Epithelial cell of proximal tubule (primary cell): ENCODE measurements around the gene PRDM16. TPM values are rescaled to one million over a fixed set of nuclear protein-coding genes. Genes with fewer than 3 reads are reported as not detected.

Source experiments
- DNase-seq: peaks from one replicate; pipeline ENCODE4 v3.0.0-alpha.2; 2011; ENCODE audit warnings: low read depth
- H3K4me3 ChIP-seq: 2 replicates; pipeline ENCODE4 v1.5.1; 2011; ENCODE audit warnings: low read depth, mild to moderate bottlenecking, low read length
- total RNA-seq: library from RNA; depleted of rRNA; stranded (reverse); fragments of >200 nt; gene quantifications from 2 replicates; pipeline ENCODE4 v1.2.3, GENCODE V29; 2015
- TF ChIP-seq, protein P1 (sequence below): conservative IDR thresholded peaks from 2 replicates; pipeline ENCODE4 v1.5.1; 2012; ENCODE audit warnings: low read depth, mild to moderate bottlenecking, low read length

Gene PRDM16
- total RNA-seq, 1 donor from 2014 or later = 0.06 TPM

DNA sequence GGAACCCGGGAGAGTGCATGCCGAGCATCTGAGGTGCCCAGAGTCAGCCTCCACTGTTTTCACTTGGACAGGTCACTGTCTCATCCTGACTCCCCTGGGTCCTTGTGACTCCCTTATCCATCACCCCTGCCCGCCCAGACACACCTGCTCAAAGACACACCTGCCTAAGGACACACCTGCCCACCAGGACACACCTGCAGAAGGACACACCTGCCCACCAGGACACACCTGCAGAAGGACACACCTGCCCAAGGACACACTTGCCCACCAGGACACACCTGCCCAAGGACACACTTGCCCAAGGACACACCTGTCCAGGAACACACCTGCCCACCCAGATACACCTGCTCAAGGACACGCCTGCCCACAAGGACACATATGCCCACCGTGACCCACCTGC lies 314.7 kb downstream of the PRDM16 start:
- TF ChIP-seq, protein P1, sequence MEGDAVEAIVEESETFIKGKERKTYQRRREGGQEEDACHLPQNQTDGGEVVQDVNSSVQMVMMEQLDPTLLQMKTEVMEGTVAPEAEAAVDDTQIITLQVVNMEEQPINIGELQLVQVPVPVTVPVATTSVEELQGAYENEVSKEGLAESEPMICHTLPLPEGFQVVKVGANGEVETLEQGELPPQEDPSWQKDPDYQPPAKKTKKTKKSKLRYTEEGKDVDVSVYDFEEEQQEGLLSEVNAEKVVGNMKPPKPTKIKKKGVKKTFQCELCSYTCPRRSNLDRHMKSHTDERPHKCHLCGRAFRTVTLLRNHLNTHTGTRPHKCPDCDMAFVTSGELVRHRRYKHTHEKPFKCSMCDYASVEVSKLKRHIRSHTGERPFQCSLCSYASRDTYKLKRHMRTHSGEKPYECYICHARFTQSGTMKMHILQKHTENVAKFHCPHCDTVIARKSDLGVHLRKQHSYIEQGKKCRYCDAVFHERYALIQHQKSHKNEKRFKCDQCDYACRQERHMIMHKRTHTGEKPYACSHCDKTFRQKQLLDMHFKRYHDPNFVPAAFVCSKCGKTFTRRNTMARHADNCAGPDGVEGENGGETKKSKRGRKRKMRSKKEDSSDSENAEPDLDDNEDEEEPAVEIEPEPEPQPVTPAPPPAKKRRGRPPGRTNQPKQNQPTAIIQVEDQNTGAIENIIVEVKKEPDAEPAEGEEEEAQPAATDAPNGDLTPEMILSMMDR = no peak
- H3K4me3 ChIP-seq = no peak overlapping the region
- DNase-seq = no peak

DNA sequence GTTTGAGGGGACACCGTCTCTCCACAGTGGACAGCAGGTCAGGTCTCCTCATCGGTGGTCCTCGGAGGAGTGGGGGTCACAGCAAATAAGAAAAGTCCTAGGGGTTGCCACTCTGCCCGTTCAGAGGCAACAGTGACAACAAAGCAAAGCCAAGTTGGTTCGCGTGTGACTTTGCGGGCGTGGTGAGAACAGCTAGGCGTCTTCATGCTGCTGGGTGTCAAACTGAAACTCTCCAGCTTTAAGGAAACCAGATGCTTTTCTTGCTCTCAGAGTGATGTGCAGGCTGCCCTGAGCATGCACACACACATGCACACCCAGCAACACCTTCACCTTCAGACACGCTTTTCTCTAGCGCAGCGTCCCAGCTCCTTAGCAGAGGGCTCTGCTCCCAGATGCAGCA lies 315.4 kb downstream of the PRDM16 start:
- TF ChIP-seq, protein P1 = no peak
- DNase-seq = no peak

DNA sequence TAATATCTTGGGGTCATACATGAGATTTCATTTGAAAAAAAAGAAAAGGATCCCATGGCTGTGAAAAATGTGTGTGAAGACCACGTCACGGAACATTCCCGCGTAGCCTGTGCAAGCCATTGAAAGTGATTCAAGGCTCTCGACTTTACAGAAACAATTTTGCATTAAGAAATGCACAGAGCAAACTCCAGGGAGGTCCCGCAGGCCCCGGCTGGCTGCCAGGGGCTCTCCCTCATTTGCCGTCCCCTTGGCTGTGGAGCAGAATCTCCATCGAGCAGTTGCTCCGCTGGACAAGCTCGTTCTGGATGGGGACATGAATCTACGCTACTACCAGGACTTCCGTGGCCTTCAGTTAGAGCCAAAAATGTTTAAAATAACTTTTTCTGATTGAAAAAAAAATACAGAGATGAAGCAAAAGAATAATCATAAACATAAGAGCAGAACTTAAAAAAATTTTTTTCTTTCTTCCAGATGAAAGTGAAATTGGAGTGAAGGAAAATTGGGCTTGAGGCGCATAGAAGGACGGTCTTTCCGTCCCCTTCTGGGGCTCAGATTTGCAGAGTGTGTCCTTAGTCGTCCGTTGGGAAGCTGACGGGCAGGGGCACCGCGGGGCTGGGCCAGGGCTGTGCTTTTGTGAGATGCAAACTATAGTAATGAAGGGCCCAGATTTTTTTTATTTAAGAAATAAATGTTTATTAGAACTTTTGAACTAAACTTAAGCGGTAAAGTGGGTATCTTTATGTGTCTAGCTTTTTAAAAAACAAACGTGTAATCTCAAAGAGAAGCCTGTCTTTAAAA lies 317.4 kb downstream of the PRDM16 start:
- no peak overlapping the region for H3K4me3 ChIP-seq
- no peak for DNase-seq
- TF ChIP-seq, protein P1 = no peak

More for the DNA sequence above, 315.4 kb downstream of the PRDM16 start:
- no peak overlapping the region for H3K4me3 ChIP-seq

DNA sequence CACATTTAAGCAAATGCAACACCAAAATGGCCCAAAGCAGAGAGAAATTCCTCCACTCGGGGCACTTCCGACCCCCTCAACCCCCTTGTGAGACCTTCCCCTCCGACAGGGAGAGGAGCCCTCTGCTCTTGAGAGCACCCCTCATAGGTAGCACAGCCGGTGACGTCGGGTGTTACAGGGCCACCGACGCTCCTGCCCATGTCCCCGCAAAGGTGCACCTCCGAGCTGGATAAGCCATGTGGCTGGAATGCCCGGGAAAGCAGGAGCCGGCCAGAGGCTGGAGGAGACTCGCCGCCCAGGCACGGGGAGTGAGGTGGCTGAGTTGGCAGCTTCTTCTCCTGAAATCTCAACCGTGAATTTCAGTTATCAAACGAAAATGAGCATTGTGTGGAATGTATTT lies 318.4 kb downstream of the PRDM16 start:
- H3K4me3 ChIP-seq = no peak overlapping the region
- no peak for DNase-seq
- TF ChIP-seq, protein P1 = no peak

DNA sequence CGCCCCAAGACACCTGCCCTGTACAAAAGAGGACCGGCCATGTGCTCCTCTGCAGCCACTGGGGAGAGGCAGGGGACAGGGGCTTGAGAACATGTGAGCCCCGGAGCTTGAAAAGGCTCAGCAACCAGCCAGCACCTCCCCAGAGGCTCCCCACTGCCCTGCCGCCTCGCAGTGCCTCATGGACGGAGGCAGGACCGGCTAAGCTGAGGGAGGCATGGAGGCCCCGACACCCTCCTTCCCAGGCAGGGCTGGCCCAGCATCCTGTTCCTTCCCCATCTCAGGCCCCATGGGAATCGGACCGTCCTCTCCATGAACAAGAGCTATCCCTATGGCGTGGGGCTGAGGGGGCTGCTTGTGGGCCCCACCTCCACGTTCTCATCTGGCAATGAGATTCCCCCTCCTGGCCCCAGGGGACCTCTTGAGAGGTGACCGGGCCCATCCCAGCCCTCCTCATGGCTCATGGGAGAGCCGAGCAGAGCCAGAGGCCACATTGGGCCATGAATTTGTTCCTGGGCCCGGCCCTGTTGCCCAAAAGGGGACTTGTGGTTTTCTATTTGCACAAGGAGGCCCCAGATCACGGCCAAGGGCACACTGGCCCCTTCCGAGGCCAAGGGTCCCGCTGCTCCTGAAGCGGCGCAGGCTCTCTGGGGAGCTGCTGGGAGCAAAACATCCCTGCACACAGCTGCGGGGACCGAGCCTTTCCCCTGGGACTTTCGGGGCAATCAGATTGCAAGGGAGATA lies 320.3 kb downstream of the PRDM16 start:
- DNase-seq = no peak
- no peak overlapping the region for H3K4me3 ChIP-seq
- TF ChIP-seq, protein P1 = no peak

DNA sequence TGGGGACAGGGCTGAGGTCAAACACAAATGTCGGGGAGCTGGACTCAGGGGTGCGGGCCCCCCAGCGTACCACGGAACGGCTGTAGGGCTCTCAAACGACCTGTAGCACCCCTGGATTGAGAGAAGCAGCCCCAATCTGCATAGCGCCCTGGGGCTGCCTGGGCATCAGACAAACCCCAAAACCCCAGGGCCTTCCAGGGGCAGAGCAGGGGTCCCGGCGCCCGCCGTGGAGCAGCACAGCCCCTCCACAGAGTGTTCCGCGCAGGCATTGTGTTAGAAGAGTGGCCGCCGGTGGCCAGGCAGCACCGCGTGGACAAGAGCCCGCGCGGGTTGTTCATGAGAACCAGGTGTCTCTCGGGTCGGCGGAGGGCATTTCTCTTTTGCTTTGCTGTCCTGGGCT lies 321.3 kb downstream of the PRDM16 start:
- no peak for DNase-seq
- TF ChIP-seq, protein P1 = no peak
- no peak overlapping the region for H3K4me3 ChIP-seq
